IMR-90 (cell line): ENCODE data around the gene GBE1. TPM values are rescaled to one million over a fixed set of nuclear protein-coding genes. Genes with fewer than 3 reads are reported as not detected.

ENCODE experiments used
- ATAC-seq: fragments of 200-7000 bp; cut with Tn5 transposase; 2 replicates; pipeline ENCODE4 v1.9.1; 2020; ENCODE audit warnings: low read depth, mild to moderate bottlenecking, moderate library complexity
- BruUV-seq: library from RNA; stranded (reverse); fragments of 400-500 nt; replicated peaks from 2 replicates; lab custom pipeline; 2021; lab: Mats Ljungman, UMichigan
- CTCF ChIA-PET: fragments of 300-600 bp; formaldehyde crosslinking; extraction: SDS; loops from one replicate; lab custom pipeline; 2021; ENCODE audit warnings: antibody characterized with exemption; lab: Yijun Ruan, JAX
- POLR2A ChIA-PET: fragments of 300-600 bp; sonication (Branson Sonifier 250); formaldehyde crosslinking; loops from one replicate; lab custom pipeline; 2022; ENCODE audit warnings: antibody characterized with exemption; ENCODE audit not compliant: unreplicated experiment; lab: Charles Lee
- DNase-seq: peaks from one replicate; pipeline ENCODE4 v3.0.0; 2013
- H2AFZ ChIP-seq: replicated peaks from 2 replicates; pipeline ENCODE3; 2013; ENCODE audit warnings: low read length, mild to moderate bottlenecking; ENCODE audit not compliant: poor library complexity
- H2AK5ac ChIP-seq: 2 replicates; pipeline ENCODE4 v1.6.1; 2013; ENCODE audit warnings: low read depth, low read length, inconsistent platforms
- H2AK9ac ChIP-seq: replicated peaks from 2 replicates; pipeline ENCODE3; 2013; ENCODE audit warnings: mild to moderate bottlenecking, low read depth, low read length, moderate library complexity; ENCODE audit not compliant: poor library complexity
- H2BK120ac ChIP-seq: 2 replicates; pipeline ENCODE4 v1.6.1; 2013; ENCODE audit warnings: low read depth, low read length, inconsistent platforms
- H2BK15ac ChIP-seq: 3 replicates; pipeline ENCODE4 v1.6.1; 2013; ENCODE audit warnings: low read depth, low read length, inconsistent platforms
- H2BK20ac ChIP-seq: 2 replicates; pipeline ENCODE4 v1.6.1; 2013; ENCODE audit warnings: low read depth, mild to moderate bottlenecking, inconsistent platforms, low read length, moderate library complexity
- H2BK5ac ChIP-seq: 2 replicates; pipeline ENCODE4 v1.6.1; 2013; ENCODE audit warnings: mild to moderate bottlenecking, low read depth, low read length, inconsistent platforms; ENCODE audit not compliant: poor library complexity, severe bottlenecking
- H3K14ac ChIP-seq: replicated peaks from 2 replicates; pipeline ENCODE4 v1.6.1; 2013; ENCODE audit warnings: low read depth, low read length, inconsistent platforms
- H3K18ac ChIP-seq: 2 replicates; pipeline ENCODE4 v1.6.1; 2013; ENCODE audit warnings: low read depth, low read length, control low read depth
- H3K23ac ChIP-seq: 2 replicates; pipeline ENCODE4 v1.6.1; 2013; ENCODE audit warnings: low read depth, low read length, inconsistent platforms
- H3K27ac ChIP-seq: 2 replicates; pipeline ENCODE4 v1.5.1; 2013; ENCODE audit warnings: mild to moderate bottlenecking, control low read depth, low read length; ENCODE audit not compliant: insufficient read depth
- H3K27me3 ChIP-seq: 2 replicates; pipeline ENCODE4 v1.6.1; 2013; ENCODE audit warnings: low read length; ENCODE audit not compliant: control insufficient read depth, insufficient read depth
- H3K36me3 ChIP-seq: 2 replicates; pipeline ENCODE4 v1.6.1; 2013; ENCODE audit warnings: low read length, mixed read lengths; ENCODE audit not compliant: control insufficient read depth, insufficient read depth
- H3K4ac ChIP-seq: 2 replicates; pipeline ENCODE4 v1.6.1; 2013; ENCODE audit warnings: low read depth, low read length, inconsistent platforms
- H3K4me1 ChIP-seq: 2 replicates; pipeline ENCODE4 v1.6.1; 2013; ENCODE audit warnings: low read length, mixed read lengths; ENCODE audit not compliant: control insufficient read depth, insufficient read depth
- H3K4me2 ChIP-seq: 2 replicates; pipeline ENCODE4 v1.6.1; 2013; ENCODE audit warnings: low read depth, mild to moderate bottlenecking, control low read depth, low read length, moderate library complexity
- H3K4me3 ChIP-seq: 2 replicates; pipeline ENCODE4 v1.5.1; 2013; ENCODE audit warnings: low read depth, mild to moderate bottlenecking, control low read depth, low read length, moderate library complexity; ENCODE audit not compliant: insufficient read depth
- H3K56ac ChIP-seq: 2 replicates; pipeline ENCODE4 v1.6.1; 2013; ENCODE audit warnings: low read length, inconsistent platforms; ENCODE audit not compliant: insufficient read depth; ENCODE audit errors: extremely low read depth
- H3K79me1 ChIP-seq, 2 experiments: 2 replicates each; pipeline ENCODE4 v1.6.1; 2013; ENCODE audit warnings: low read length in 2 of 2, inconsistent platforms in 1 of 2, low read depth in 1 of 2
- H3K9ac ChIP-seq: 2 replicates; pipeline ENCODE4 v1.6.1; 2013; ENCODE audit warnings: low read depth, low read length, control low read depth
- H3K9me1 ChIP-seq: 2 replicates; pipeline ENCODE4 v1.6.1; 2013; ENCODE audit warnings: low read length, inconsistent platforms; ENCODE audit not compliant: insufficient read depth
- H3K9me3 ChIP-seq: 2 replicates; pipeline ENCODE4 v1.6.1; 2013; ENCODE audit warnings: low read length; ENCODE audit not compliant: control insufficient read depth, insufficient read depth
- H4K20me1 ChIP-seq: 2 replicates; pipeline ENCODE4 v1.6.1; 2013; ENCODE audit warnings: low read length, inconsistent platforms; ENCODE audit not compliant: insufficient read depth
- H4K5ac ChIP-seq: 2 replicates; pipeline ENCODE4 v1.6.1; 2013; ENCODE audit warnings: mild to moderate bottlenecking, low read depth, low read length, control low read depth
- H4K8ac ChIP-seq, 2 experiments: 2 replicates each; pipeline ENCODE4 v1.6.1; 2013; ENCODE audit warnings: low read depth in 2 of 2, low read length in 2 of 2, control low read depth in 1 of 2, inconsistent platforms in 1 of 2
- H4K91ac ChIP-seq: 2 replicates; pipeline ENCODE4 v1.6.1; 2013; ENCODE audit warnings: low read depth, low read length, inconsistent platforms; ENCODE audit not compliant: insufficient read depth
- BHLHE40 ChIP-seq: fragments of 150-350 bp; IDR thresholded peaks from 2 replicates; pipeline ENCODE4 v1.6.1; 2016; ENCODE audit warnings: mild to moderate bottlenecking, low read depth, low read length
- MXI1 ChIP-seq: IDR thresholded peaks from 2 replicates; pipeline ENCODE4 v1.6.1; 2012; ENCODE audit warnings: low read depth, mild to moderate bottlenecking, low read length, moderate library complexity, borderline replicate concordance
- WGBS, 2 experiments: methylation state at CpG; one replicate each; pipeline versions ENCODE4 v1.1.5 to v1.1.7; 2013; ENCODE audit warnings: missing lambda C conversion rate in 2 of 2; ENCODE audit not compliant: insufficient read length in 1 of 2; ENCODE audit errors: extremely low coverage in 2 of 2; 5-methylcytosine and 5-hydroxymethylcytosine counted together
- dilution Hi-C: fragments of 300-500 bp; cut with HindIII; formaldehyde crosslinking; loops from one replicate; pipeline ENCODE4 v1.14.3; 2018; ENCODE audit warnings: low sequenced_read_pairs; ENCODE audit not compliant: unreplicated experiment
- in situ Hi-C: fragments of 300-500 bp; cut with MboI; formaldehyde crosslinking; loops from 3 replicates; pipeline ENCODE4 v1.14.3; 2019; ENCODE audit warnings: low sequenced_read_pairs, inconsistent platforms, mixed read lengths
- intact Hi-C: fragments of 100-400 bp; cut with micrococcal nuclease; formaldehyde crosslinking; loops from 2 replicates; pipeline ENCODE4 v1.10.0; 2022
- polyA plus RNA-seq, 3 experiments: library from polyadenylated mRNA; depleted of rRNA; stranded (reverse); fragments of >200 nt; gene quantifications; 2 replicates each; pipeline ENCODE4 v1.2.3, GENCODE V29; 2012; ENCODE audit warnings: low replicate concordance in 1 of 3
- total RNA-seq: library from RNA; depleted of rRNA; stranded (reverse); fragments of >200 nt; gene quantifications from 2 replicates; pipeline ENCODE4 v1.2.3, GENCODE V29; 2012
- TF ChIP-seq, protein P1 (sequence below): conservative IDR thresholded peaks from 2 replicates; pipeline ENCODE4 v1.5.1; 2012; ENCODE audit warnings: mild to moderate bottlenecking, low read depth, low read length, improper control_type of control experiment

GBE1 gene
- total and polyA plus RNA-seq, 2 of the 4 experiments (the other 2 are of a cell fraction): 36.7 to 90.3 TPM

DNA sequence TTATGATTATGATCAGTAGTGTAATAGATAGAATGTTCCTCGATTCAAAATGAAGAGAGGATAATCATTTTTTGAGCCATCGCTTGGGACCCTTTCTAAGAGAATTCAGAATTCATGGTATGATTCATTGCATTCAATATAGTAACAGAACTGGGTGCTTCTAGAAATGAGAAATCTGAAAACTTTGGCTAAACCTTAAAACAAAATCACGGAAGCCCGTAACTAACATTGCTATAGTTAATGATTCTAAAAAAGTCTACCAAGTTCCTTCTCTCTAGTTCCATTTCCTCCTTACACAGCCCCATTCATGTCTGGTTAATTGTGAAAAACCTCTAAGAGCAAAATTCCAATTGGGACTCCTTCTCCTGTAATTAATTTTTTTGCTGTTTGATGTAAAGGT is 217.1 kb downstream of the GBE1 start:
- Histone ChIP-seq H3K4me2 (no peak overlapping the region), H3K79me1 (peaks cover 0 to 3% of the 10 kb centered on the region in 2 experiments; a peak in 2 of 4 replicates), H4K20me1 (no peaks in the 10 kb centered on the region), H3K4me3 (no peak overlapping the region), H4K91ac (no peak overlapping the region), H3K27ac (no peak overlapping the region), H3K23ac (no peak overlapping the region), H2AK9ac (no peak overlapping the region), H3K56ac (no peak overlapping the region), H2BK5ac (no peak overlapping the region), H3K14ac (no peak overlapping the region), H2AFZ (no peak overlapping the region), H4K8ac (no peak overlapping the region), H2BK15ac (no peak overlapping the region), H3K27me3 (no peaks in the 10 kb centered on the region), H3K9ac (no peak overlapping the region), H2AK5ac (no peak overlapping the region), H3K18ac (no peak overlapping the region), H3K9me1 (no peaks in the 10 kb centered on the region), H3K36me3 (no peaks in the 10 kb centered on the region), H4K5ac (no peak overlapping the region), H3K9me3 (no peaks in the 10 kb centered on the region), H3K4me1 (no peaks in the 10 kb centered on the region), H3K4ac (no peak overlapping the region), H2BK20ac (no peak overlapping the region), H2BK120ac (no peak overlapping the region)
- dilution Hi-C loops (no loop called here), in situ Hi-C loops (no loop called here), intact Hi-C loops (no loop called here)
- POLR2A ChIA-PET: no interaction called here
- WGBS, 2 experiments: no CpG with 5 or more reads among the region's 4 CpGs
- DNase-seq (no peak), ATAC-seq (no peak)
- no TSS peak for BruUV-seq
- TF ChIP-seq MXI1: no peak
- TF ChIP-seq, protein P1, sequence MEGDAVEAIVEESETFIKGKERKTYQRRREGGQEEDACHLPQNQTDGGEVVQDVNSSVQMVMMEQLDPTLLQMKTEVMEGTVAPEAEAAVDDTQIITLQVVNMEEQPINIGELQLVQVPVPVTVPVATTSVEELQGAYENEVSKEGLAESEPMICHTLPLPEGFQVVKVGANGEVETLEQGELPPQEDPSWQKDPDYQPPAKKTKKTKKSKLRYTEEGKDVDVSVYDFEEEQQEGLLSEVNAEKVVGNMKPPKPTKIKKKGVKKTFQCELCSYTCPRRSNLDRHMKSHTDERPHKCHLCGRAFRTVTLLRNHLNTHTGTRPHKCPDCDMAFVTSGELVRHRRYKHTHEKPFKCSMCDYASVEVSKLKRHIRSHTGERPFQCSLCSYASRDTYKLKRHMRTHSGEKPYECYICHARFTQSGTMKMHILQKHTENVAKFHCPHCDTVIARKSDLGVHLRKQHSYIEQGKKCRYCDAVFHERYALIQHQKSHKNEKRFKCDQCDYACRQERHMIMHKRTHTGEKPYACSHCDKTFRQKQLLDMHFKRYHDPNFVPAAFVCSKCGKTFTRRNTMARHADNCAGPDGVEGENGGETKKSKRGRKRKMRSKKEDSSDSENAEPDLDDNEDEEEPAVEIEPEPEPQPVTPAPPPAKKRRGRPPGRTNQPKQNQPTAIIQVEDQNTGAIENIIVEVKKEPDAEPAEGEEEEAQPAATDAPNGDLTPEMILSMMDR: no peak
- TF ChIP-seq BHLHE40: no peak
- CTCF ChIA-PET: no interaction called here
